HG03039 (cell line): ENCODE measurements around the gene FLYWCH1.
"Not testable (repeated sequence)": the region's sequence is repeated elsewhere in the genome, so short reads cannot be mapped to it uniquely, and the experiment has no call there.

Experiments
- ATAC-seq: cut with Tn5 transposase; IDR thresholded peaks from one replicate; pipeline ENCODE4 v1.9.1; 2021; ENCODE audit warnings: mild to moderate bottlenecking, moderate library complexity; ENCODE audit not compliant: unreplicated experiment

Gene FLYWCH1

DNA sequence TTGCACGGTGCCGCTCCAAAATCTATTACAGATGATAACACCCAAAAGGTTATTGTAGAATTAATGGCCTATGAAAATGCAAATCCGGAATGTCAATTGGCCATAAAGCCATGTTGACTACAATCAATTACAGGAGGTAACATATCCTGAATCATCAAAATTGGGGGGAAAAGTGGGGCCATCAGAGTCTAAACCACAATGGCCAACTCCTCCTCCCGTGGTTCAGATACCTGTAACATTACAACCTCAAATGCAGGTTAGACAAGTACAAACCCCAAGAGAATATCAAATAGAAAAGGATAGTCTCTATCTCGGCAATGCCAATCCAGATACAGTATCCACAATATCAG lies 14.9 kb downstream of the FLYWCH1 start:
- no peak for ATAC-seq

DNA sequence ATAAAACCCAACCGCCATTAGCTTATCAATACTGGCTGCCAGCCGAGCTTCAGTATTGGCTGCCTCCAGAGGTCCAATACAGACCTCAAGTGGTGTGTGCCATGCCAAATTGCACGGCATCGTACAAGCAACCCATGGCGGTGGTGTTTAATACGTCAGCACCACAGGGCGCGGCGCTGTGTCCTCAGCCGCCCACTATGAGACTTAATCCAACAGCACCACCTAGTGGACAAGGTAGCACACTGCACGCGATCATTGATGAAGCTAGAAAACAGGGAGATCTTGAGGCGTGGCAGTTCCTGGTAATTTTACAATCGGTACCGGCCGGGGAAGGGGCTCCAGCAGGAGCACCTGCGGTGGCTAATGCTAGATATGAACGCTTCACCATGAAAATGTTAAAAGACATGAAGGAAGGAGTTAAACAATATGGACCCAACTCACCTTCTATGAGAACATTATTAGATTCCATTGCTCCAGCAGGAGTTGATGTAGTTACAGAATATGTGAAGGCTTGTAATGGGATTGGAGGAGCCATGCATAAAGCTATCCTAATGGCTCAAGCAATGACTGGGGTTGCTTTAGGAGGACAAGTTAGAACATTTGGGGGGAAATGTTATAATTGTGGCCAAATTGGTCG lies 15.4 kb downstream of the FLYWCH1 start:
- no peak for ATAC-seq

DNA sequence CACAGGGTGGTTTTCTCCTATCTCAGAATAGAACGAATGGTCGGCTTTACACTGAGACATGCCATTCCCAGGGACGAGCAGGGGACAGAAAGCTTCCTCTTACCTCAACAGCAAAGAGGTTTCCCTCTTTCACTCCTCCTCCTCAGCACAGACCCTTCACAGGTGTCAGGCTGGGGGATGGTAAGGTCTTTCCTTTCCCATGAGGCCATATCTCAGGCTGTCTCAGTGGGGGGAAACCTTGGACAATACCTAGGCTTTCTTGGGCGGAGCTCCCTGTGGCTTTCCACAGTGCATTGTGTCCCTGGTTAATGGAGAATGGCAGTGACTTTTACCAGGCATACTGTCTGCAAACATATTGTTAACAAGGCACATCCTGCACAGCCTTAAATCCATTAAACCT lies 16.4 kb downstream of the FLYWCH1 start:
- not testable (repeated sequence) for ATAC-seq

DNA sequence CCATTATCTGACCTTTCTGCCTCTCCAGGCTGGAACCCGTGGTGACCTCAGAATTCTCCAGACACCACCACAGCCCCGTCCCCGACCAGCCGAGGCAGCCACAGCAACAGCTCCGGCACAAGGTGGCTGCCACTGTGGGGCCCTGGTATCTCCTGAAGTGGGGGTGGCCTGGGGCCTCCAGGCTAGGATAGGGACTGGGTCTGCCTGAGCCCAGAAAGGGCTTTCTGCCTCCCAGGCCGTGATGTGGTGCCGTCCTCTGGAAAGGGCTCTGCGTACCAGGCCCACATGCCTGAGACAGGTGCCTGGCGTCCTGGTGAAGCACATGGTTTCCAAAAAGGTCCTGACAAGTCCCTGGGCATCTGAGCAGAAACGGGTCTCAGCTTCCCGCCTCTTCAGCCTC lies 17.1 kb downstream of the FLYWCH1 start:
- ATAC-seq, result no peak

DNA sequence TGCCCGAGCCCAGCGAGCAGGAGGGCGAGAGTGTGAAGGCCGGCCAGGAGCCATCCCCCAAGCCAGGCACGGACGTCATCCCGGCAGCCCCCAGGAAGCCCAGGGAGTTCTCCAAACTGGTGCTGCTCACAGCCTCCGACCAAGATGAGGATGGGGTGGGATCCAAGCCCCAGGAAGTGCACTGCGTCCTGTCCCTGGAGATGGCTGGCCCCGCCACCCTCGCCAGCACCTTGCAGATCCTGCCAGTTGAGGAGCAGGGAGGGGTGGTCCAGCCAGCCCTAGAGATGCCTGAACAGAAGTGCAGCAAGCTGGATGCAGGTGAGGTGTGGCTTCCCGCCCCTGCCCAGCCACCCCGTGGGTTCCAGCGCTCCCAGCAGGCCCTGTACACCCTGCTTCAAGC lies 18.0 kb downstream of the FLYWCH1 start:
- ATAC-seq, result no peak

DNA sequence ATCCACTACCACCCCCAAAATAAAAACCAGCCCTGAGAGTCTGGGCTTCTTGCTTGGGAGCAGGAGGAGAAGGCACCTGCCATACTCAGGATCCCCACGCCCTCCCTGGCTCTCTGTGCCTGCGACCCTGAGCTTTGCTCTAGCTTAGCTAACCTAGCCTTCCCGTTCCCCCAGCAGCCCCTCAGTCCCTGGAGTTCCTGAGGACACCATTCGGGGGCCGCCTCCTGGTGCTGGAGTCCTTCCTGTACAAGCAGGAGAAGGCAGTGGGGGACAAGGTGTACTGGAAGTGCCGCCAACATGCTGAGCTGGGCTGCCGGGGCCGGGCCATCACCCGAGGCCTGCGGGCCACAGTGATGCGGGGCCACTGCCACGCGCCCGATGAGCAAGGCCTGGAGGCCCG lies 18.5 kb downstream of the FLYWCH1 start:
- no peak for ATAC-seq

DNA sequence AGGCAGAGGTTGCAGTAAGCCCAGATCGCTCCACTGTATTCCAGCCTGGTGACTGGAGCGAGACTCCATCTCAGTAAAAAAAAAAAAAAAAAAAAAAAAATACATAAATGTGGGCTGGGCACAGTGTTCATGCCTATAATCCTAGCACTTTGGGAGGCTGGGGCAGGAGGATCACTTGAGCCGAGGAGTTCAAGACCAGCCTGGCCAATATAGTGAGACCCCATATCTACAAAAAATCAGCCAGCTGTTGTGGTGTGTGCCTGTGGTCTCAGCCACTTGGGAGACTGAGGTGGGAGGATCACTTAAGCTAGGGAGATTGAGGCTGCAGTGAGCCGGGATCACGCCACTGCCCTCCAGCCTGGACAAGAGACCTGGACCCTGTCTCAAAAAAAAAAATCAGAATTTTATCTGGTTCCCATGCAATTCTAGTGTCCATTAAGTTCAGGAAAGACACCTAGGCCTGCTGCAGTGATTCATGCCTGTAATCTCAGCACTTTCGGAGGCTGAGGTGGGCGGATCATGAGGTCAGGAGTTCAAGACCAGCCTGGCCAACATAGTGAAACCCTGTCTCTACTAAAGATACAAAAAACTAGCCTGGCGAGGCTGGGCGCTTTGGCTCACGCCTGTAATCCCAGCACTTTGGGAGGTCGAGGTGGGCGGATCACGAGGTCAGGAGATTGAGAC lies 19.6 kb downstream of the FLYWCH1 start:
- ATAC-seq, result not testable (repeated sequence)

DNA sequence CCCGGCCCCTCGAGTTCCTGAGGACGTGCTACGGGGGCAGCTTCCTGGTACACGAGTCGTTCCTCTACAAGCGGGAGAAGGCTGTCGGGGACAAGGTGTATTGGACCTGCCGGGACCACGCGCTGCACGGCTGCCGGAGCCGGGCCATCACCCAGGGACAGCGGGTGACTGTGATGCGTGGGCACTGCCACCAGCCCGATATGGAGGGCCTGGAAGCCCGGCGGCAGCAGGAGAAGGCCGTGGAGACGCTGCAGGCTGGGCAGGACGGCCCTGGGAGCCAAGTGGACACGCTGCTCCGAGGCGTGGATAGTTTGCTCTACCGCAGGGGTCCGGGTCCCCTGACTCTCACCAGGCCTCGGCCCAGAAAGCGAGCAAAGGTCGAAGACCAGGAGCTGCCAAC lies 21.4 kb downstream of the FLYWCH1 start:
- no peak for ATAC-seq

DNA sequence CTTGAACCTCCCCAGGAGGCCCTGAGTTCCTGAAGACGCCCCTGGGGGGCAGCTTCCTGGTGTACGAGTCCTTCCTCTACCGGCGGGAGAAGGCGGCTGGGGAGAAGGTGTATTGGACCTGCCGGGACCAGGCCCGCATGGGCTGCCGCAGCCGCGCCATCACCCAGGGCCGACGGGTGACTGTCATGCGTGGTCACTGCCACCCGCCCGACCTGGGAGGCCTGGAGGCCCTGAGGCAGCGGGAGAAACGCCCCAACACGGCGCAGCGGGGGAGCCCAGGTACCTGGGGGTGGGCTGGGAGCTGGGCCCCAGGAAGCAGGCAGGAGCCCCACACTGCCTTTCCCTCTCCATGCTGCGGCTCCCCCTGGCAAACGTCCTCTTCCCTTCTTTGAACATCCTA lies 22.0 kb downstream of the FLYWCH1 start:
- ATAC-seq, result no peak

DNA sequence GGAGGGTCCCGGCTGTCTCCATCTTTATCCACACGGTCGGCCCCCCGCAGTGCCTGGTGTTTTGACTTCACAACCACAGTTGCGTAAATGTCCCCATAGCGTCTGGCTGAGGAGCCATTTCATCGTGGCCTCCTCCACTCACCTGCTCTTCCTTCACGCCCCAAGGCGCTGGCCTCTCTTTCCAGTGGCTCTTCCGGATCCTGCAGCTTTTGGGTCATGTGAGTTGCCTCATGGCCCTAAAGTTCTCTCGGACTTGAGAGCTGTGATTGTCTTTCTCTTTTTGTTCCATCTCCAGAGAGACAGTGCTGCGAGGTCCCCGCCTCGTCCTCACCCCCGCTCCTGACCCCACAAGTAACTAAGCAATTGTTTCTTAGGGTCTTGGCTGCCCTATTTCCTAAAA lies 22.7 kb downstream of the FLYWCH1 start:
- ATAC-seq, result no peak

DNA sequence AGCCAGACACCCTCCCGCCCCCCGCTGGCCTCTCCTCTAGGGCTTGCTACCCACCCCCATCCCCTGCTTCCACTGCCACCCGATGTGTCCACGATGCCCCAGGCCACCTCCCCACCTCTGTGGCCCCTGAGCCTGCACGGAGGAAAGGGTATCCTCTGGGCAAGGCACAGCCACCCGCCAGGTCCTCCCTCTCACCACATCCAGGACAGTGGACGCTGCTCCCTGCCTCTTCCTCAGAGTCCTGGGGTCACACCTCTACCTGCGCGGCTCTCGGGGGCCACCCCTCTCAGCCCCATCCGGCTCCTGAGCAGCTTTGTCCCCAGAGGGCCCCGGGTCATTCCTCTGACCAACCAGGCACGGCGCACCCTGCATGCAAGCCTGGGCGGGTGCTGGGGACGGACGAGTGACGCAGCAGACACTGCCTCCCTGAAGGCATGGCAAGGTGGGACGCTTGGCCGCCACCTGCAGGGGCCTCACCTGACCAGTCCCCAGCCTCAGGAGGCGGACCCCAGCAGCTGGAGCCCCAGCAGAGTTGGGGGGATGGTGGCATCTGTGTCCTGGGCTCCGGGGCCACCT lies 24.8 kb downstream of the FLYWCH1 start:
- ATAC-seq, result no peak

DNA sequence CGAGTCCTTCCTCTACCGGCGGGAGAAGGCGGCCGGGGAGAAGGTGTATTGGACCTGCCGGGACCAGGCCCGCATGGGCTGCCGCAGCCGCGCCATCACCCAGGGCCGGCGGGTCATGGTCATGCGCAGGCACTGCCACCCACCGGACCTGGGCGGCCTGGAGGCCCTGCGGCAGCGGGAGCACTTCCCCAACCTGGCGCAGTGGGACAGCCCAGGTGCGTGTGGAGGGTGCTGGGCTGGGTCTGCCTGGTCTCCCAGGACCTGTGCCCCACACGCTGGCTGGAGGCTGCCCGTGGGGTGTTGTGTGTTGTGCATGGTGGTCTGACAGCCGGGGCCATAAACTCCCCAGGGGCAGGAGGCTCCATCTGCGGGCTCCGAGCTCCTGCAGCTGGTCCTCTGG lies 25.4 kb downstream of the FLYWCH1 start:
- no peak for ATAC-seq

DNA sequence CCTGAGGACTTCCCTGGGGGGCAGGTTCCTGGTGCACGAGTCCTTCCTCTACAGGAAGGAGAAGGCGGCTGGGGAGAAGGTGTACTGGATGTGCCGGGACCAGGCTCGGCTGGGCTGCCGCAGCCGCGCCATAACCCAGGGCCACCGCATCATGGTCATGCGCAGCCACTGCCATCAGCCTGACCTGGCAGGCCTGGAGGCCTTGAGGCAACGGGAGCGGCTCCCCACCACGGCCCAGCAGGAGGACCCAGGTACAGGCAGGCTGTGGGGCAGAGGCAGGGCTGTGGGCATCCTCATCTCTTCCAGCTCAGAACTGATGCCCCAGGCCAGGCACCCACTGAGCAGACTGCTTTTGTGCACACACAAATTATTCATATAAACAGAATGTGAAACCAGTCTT lies 26.5 kb downstream of the FLYWCH1 start:
- no peak for ATAC-seq

DNA sequence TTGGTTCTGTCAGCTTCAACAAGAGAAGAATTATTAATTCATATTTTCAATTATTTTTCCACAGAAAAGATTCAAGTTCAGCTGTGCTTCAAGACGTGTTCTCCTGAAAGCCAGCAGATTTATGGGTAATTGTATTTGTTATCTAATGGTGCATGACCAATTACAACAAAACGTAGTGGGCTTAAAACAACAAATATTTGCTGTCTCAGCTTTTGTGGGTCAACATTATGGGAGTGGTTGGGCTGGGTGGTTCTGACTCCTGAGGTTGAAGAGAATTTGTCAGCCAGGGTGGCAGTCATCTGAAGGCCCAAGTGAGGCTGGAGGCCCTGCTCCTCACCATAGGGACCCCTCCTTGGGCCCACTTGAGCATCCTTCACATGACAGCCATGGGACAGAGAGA lies 28.2 kb downstream of the FLYWCH1 start:
- ATAC-seq, result no peak

DNA sequence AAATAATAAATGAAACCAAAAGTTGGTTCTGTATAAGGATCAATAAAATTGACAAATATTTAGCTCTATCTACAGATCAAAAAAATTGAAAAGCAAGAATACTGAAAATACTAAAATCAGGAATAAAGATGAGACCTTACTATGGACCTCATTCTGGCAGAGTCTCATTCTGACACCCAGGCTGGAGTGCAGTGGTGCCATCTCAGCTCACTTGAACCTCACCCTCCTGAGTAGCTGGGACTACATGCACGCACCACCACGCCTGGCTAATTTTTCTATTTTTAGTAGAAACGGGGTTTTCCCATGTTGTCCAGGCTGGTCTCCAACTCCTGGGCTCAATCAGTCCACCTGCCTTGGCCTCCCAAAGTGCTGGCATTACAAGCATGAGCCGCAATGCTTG lies 30.3 kb downstream of the FLYWCH1 start:
- no peak for ATAC-seq

DNA sequence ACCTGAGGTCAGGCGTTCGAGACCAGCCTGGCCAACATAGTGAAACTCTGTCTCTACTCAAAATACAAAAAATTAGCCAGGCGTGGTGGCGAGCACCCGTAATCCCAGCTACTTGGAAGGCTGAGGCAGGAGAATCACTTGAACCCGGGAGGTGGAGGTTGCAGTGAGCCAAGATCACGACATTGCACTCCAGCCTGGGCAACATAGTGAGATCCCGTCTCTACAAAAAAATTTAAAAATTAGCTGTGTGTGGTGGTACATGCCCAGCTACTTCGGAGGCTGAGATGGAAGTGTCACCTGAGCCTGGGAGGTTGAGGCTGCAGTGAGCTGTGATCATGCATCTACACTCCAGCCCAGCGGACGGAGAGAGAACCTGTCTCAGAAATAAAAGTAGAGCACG lies 32.0 kb downstream of the FLYWCH1 start:
- not testable (repeated sequence) for ATAC-seq

DNA sequence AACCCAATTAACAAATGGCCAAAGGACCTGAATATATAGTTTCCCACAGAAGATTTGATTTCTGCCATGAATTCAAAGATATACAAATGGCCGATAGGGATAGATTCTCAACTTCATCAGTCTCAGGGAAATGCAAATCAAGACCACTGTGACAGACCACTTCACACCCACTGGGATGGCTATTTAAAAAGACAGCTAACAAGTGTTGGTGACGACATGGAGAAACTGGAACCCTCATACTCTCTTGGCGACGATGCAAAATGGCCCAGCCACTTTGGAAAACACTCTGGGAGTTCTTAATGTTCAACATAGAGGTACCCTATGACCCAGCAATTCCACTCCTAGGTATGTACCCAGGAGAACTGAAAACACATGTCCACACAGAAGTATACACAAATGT lies 34.9 kb downstream of the FLYWCH1 start:
- no peak for ATAC-seq

DNA sequence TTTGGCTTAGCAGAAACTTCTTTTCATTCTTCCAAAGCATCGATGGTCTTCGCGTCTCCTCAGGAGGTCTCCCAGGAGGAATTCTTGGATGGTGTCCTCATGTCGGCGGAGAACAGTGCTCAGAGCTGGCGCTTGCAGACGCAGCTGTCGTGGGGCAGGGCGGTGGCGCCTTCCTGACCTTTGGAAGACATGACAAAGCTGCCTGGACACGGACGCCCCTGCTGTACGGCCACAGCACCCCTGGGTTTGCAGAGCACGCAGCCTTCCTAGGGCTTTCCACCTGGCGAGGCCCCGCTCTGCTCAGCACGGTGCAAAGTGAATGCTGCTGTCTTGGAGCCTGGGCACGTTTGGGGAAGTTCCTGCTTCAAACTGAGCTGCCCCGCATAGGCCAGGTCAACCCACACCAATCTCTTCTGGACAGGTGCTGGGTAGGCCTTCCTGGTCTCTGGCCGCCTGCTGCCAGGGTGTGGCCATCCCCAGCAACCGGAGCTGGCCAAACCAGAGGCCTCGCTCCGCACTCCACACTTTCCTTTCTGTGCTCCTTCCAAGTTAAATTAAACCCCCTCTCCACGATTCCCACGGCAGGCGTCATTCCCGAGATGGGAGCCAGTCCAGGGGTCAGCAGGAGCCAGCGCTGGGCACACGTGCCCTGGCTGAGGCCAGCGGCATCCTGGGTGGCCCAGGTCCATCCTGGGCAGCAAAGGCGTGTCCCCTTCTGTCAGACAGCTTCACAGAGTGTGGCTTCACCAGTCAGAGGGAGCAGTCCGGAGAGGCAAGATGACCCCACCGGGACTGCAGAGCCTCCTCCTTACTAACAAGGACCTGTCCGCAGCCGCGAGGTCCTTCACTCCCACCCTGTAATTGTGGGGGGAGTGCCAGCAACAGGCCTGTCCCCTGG lies 37.3 kb downstream of the FLYWCH1 start:
- ATAC-seq, result no peak

DNA sequence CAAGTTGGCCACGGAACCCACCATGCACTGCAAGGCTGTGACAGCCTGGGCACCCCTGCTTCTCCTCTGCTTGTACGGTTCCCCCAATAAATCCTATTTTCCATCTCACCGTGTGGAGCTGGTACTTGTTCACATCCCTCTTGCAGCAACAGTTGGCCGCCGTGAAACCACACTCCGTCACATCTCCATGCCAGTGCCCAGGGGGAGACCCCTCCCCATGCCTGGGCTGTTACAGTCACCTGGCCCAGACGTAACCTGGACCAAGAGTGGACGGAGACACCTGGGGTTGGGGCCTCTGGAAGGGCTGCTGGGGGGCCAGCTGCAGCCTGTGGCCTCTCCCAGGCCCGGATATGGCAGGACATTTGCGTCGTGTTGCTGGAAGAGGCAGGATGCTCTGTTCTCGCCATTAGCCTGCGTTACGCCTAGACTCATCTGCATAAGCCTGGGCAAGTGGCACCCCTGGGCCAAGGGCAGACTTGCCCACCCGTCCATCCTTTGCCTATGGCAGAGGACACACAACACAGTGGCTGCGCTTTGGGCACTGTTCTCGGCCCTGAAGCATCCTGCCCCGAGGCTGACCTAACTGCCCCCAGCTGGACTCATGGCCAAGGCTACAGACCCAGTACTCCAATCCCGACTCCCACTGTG lies 38.1 kb downstream of the FLYWCH1 start:
- no peak for ATAC-seq

DNA sequence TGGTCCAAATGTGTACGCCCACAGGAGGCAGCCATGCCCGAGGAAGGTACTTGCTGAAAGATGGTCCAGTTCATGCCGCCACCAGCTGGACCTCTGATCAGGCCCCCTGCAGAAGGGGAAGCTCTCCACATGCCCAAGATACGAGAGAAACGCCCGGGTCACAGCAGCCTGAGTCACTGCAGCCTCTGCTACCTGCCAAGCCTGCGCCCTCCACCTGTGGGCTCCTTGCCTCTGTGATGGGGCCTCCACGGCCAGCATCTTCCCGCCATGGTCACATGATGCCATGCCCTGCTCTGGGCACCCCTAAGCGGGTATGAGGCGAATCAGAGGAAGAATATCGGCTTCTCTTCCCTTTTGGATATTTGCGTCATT lies 38.6 kb downstream of the FLYWCH1 start:
- ATAC-seq, result no peak

DNA sequence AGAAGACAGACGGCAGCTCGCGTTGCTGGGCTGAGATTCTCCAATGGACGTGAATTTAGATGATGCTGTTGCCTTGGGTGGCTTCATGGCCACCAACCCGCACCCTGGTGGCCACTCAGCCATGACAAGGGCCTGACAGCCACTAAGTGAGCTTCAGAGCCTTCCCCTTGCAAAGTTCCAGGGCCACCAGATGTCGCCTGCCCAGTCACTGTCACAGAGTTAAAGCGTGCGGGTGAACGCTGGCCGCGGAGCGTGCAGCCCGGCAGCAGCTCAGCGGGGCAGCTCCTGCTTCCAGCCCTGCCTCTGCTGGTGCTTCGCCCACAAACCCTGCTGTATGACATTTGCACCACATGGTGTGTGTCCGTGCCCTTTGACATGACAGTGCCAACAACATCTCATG lies 39.0 kb downstream of the FLYWCH1 start:
- ATAC-seq, result no peak
